Measurements from ENCODE around the gene TAP1. TPM values are rescaled to one million over a fixed set of nuclear protein-coding genes. Genes with fewer than 3 reads are reported as not detected.
A peak's percentile ranks its signal among the peaks of the same experiment; 100 is the strongest.

TAP1 gene
- total RNA-seq, 2 experiments from 2014 or later = 245 to 258 TPM

DNA sequence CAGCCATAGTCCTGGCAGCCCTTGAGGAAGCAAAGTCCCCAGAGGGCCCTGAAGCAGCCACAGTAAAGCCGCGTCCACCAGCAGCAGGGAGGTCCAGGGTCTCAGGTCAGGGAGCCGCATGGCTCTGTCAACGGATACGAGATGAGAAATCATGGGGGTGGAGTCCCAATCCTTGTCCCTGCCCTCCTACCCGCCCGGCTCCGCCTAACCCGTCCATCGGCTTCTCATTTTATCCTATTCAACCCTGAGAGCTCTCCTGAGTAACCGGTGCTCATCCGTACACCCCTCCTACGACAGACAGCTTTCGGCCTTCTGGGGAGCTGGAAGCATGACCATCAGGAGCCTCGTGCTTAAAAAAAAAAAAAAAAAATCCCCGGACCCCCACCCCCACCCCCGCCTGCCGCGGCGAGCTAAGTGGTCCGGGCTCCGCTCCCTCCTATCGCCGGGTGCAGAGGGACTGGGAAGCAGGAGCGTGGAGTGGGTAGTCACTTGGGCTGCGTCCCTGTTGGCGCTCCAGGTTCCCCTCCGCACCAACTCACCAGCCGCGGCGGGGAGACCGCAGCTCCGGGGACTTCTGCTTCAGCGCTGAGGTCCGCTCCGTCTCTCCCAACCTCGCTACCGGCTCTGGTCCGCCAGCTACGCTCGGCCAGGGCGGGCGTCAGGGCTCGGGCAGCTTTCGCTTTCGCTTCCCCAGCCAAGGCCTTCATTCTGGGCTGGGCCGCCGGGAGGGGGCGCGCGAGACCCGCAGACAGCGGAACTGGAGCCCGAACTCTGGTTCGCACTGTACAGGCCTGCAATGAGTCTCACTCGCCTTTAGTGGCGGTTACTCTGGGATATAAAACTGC lies 15.2 kb downstream of the TAP1 start, which contains the start of gene TAP2:
TAP2 (minus strand) TSS at position 626 of the 845 bp plus-strand sequence; CDS start at position 120, 506 bp downstream.
- ChIA-PET POLR2A (interaction anchor here (0.6 to 9.8 kb wide), 17 partner anchors 8 to 440 kb away, joined by 3 to 313 read pairs (median 5); partner anchors contain the start of genes HLA-DMA, PSMB9 and TAP1), CTCF (interaction anchor here (0.6 to 11.9 kb wide), 47 partner anchors 10 to 646 kb away, joined by 3 to 917 read pairs (median 5); partner anchors contain the start of genes BRD2, GPSM3, HLA-DMA and HLA-DMB)
- H3K4me1 Mint-ChIP-seq (ENCODE audit: low read depth) = peaks cover 76% of the 10 kb centered on the region
- DNase-seq = peak; percentile 98
- H3K36me3 Mint-ChIP-seq = peaks cover 76% of the 10 kb centered on the region
- peak within 1 kb of the TSS; percentile 91 for H3K27ac Mint-ChIP-seq
- no peaks in the 10 kb centered on the region for H3K9me3 Mint-ChIP-seq
- no peaks in the 10 kb centered on the region for H3K27me3 Mint-ChIP-seq
- peak within 1 kb of the TSS; percentile 73 for H3K4me3 Mint-ChIP-seq
- intact Hi-C loops (cut with micrococcal nuclease) = loop anchor here (1.0 kb wide), 2 partner anchors 16 to 30 kb away; partner anchors contain the start of gene PSMB9

DNA sequence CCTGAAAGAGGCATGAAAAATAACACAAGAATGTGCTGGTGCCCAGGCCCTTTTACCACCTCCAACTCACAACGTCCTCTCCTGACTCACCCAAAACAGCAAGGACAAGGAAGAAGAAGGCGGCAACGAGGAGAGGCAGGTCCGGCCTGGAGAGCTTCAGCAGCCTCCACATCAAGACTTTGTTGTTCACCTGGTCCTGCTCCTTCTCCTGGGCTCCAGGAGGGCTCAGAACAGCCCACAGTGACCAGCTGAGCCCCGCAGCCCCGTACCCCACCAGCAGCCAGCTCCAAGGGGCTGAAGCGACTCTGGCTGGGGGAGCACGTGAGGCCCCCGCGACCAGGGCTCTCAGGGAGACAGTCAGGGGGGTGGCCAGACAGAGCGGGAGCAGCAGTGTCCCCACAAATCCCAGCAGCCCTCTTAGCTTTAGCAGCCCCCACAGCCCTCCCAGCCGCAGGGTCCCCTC lies 15.8 kb downstream of the TAP1 start:
- H3K9me3 Mint-ChIP-seq = no peaks in the 10 kb centered on the region
- H3K27ac Mint-ChIP-seq = peak overlapping the region; percentile 91
- peaks cover 83% of the 10 kb centered on the region for H3K4me1 Mint-ChIP-seq (ENCODE audit: low read depth)
- H3K4me3 Mint-ChIP-seq = peak overlapping the region; percentile 73
- H3K36me3 Mint-ChIP-seq = peaks cover 75% of the 10 kb centered on the region
- DNase-seq = peak; percentile 40
- intact Hi-C loops (cut with micrococcal nuclease) = loop anchor here (1.0 kb wide), 2 partner anchors 17 to 31 kb away; partner anchors contain the start of gene PSMB9
- no peaks in the 10 kb centered on the region for H3K27me3 Mint-ChIP-seq
- POLR2A ChIA-PET = interaction anchor here (0.9 to 9.8 kb wide), 12 partner anchors 9 to 143 kb away, joined by 3 to 313 read pairs (median 8); partner anchors contain the start of genes HLA-DMA, PSMB9 and TAP1
- CTCF ChIA-PET = interaction anchor here (0.9 to 11.9 kb wide), 25 partner anchors 10 to 434 kb away, joined by 3 to 917 read pairs (median 11); partner anchors contain the start of genes BRD2, HLA-DMA, PSMB9 and RPS18

DNA sequence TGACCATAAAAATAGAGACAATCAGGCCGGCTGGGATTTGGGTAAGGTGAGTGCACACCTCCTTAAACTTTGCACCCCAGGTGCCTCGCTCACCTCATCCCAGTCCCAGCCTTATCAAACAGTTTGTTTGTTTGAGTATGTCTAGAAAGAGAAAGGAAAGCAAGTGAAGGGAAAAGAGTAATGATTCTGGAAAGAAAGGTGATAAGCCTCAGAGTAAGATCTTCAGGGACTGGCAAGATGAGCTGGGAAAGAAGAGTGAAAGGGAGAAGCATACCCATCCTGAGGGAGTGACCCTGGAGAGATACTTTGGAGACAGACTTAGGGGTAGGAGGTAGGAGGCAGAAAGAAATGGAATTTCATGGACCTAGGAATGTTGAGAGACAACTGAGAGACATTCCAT lies 16.6 kb downstream of the TAP1 start:
- intact Hi-C loops (cut with micrococcal nuclease) = no loop called here
- ChIA-PET POLR2A (interaction anchor here (2.6 to 9.8 kb wide), 4 partner anchors 9 to 134 kb away, joined by 9 to 313 read pairs (median 28); partner anchors contain the start of genes PSMB9 and TAP1), CTCF (interaction anchor here (3.9 to 11.9 kb wide), 2 partner anchors 26 to 148 kb away, joined by 51 to 917 read pairs; partner anchors contain the start of genes PSMB9 and TAP1)
- no peak for DNase-seq
- Mint-ChIP-seq H3K27ac (peak overlapping the region; percentile 91), H3K4me1 (ENCODE audit: low read depth) (peaks cover 80% of the 10 kb centered on the region), H3K4me3 (peak overlapping the region; percentile 73), H3K36me3 (peaks cover 73% of the 10 kb centered on the region), H3K27me3 (no peaks in the 10 kb centered on the region), H3K9me3 (no peaks in the 10 kb centered on the region)

- H3K27ac Mint-ChIP-seq = peak overlapping the region; percentile 8
These were observed 18.2 kb downstream of the TAP1 start for GRCh38 chr6:32835167-32835893.

DNA sequence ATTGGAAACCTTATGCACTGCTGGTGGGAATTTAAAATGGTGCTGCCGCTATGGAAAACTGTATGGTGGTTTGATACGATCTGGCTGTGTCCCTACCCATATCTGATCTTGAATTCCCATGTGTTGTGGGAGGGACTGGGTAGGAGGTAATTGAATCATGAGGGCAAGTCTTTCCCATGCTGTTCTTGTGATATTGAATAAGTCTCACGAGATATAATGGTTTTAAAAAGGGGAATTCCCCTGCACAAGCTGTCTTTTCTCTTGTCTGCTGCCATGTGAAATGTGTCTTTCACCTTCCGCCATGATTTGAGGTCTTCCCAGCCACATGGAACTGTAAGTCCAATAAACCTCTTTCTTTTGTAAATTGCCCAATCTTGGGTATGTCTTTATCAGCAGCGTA lies 19.8 kb downstream of the TAP1 start:
- H3K4me3 Mint-ChIP-seq = peak overlapping the region; percentile 21
- H3K9me3 Mint-ChIP-seq = no peaks in the 10 kb centered on the region
- no peak for DNase-seq
- ChIA-PET CTCF (interaction anchor here (4.2 kb wide), 1 partner anchor 35 kb away, joined by 19 read pairs; no protein-coding TSS in a partner anchor), POLR2A (interaction anchor here (0.7 to 1.6 kb wide), 2 partner anchors 11 to 138 kb away, joined by 3 to 4 read pairs; no protein-coding TSS in a partner anchor)
- no peaks in the 10 kb centered on the region for H3K27me3 Mint-ChIP-seq
- H3K27ac Mint-ChIP-seq = peak overlapping the region; percentile 8
- H3K36me3 Mint-ChIP-seq = peaks cover 84% of the 10 kb centered on the region
- intact Hi-C loops (cut with micrococcal nuclease) = no loop called here
- H3K4me1 Mint-ChIP-seq (ENCODE audit: low read depth) = peaks cover 62% of the 10 kb centered on the region

More at GRCh38 chr6:32835167-32835893, 18.2 kb downstream of the TAP1 start:
- DNase-seq = no peak
- POLR2A ChIA-PET = interaction anchor here (0.7 kb wide), 1 partner anchor 18 kb away, joined by 3 read pairs; the partner anchor contains the start of genes PSMB9 and TAP1
- H3K36me3 Mint-ChIP-seq = peaks cover 73% of the 10 kb centered on the region
- H3K9me3 Mint-ChIP-seq = no peaks in the 10 kb centered on the region
- peaks cover 67% of the 10 kb centered on the region for H3K4me1 Mint-ChIP-seq (ENCODE audit: low read depth)
- H3K27me3 Mint-ChIP-seq = no peaks in the 10 kb centered on the region
- CTCF ChIA-PET = interaction anchor here (0.7 to 4.2 kb wide), 3 partner anchors 9 to 33 kb away, joined by 3 to 19 read pairs (median 4); partner anchors contain the start of gene TAP1
- intact Hi-C loops (cut with micrococcal nuclease) = no loop called here
- peak overlapping the region; percentile 73 for H3K4me3 Mint-ChIP-seq

DNA sequence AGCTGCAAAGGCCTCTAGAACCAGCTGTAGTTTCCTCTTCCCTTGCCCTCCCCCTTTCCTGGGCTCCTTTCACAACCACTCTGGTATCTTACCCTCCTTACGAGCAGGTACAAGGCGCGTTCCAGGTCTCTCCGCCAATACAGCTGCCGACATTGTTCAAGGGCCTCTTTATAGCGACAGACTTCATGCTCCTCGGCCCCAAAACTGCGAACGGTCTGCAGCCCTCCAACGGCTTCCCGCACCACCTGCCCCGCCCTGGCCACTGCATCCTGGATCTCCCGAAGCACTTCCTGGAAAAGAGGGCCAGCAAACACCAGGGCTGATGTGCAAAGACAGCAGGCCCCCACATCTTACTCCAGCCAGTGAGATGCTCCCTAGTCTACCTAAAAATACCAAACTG lies 21.0 kb downstream of the TAP1 start:
- no peak overlapping the region for H3K27ac Mint-ChIP-seq
- intact Hi-C loops (cut with micrococcal nuclease) = no loop called here
- peaks cover 70% of the 10 kb centered on the region for H3K4me1 Mint-ChIP-seq (ENCODE audit: low read depth)
- POLR2A ChIA-PET = no interaction called here
- H3K36me3 Mint-ChIP-seq = peaks cover 89% of the 10 kb centered on the region
- CTCF ChIA-PET = interaction anchor here (4.2 kb wide), 1 partner anchor 36 kb away, joined by 19 read pairs; no protein-coding TSS in a partner anchor
- no peak overlapping the region for H3K4me3 Mint-ChIP-seq
- H3K9me3 Mint-ChIP-seq = no peaks in the 10 kb centered on the region
- no peak for DNase-seq
- H3K27me3 Mint-ChIP-seq = no peaks in the 10 kb centered on the region

- DNase-seq = no peak
- Mint-ChIP-seq H3K4me1 (ENCODE audit: low read depth) (peaks cover 68% of the 10 kb centered on the region), H3K27ac (no peak overlapping the region), H3K9me3 (no peaks in the 10 kb centered on the region), H3K27me3 (no peaks in the 10 kb centered on the region), H3K4me3 (no peak overlapping the region), H3K36me3 (peaks cover 78% of the 10 kb centered on the region)
- ChIA-PET CTCF (no interaction called here), POLR2A (no interaction called here)
- intact Hi-C loops (cut with micrococcal nuclease) = no loop called here
These were observed 22.6 kb downstream of the TAP1 start for GRCh38 chr6:32830936-32831335.

- POLR2A ChIA-PET = no interaction called here
- Mint-ChIP-seq H3K27ac (no peak overlapping the region), H3K4me1 (ENCODE audit: low read depth) (peaks cover 59% of the 10 kb centered on the region)
These were observed 23.5 kb downstream of the TAP1 start for GRCh38 chr6:32830017-32830416.

GRCh38 chr6:32829495-32829894 lies 24.0 kb downstream of the TAP1 start:
- H3K4me1 Mint-ChIP-seq (ENCODE audit: low read depth) = peaks cover 53% of the 10 kb centered on the region
- POLR2A ChIA-PET = interaction anchor here (2.6 kb wide), 1 partner anchor 8 kb away, joined by 11 read pairs; the partner anchor contains the start of gene TAP2

More at GRCh38 chr6:32830017-32830416, 23.5 kb downstream of the TAP1 start:
- CTCF ChIA-PET = no interaction called here
- Mint-ChIP-seq H3K4me3 (no peak overlapping the region), H3K27me3 (no peaks in the 10 kb centered on the region), H3K36me3 (peaks cover 69% of the 10 kb centered on the region), H3K9me3 (no peaks in the 10 kb centered on the region)
- intact Hi-C loops (cut with micrococcal nuclease) = no loop called here
- no peak for DNase-seq

DNA sequence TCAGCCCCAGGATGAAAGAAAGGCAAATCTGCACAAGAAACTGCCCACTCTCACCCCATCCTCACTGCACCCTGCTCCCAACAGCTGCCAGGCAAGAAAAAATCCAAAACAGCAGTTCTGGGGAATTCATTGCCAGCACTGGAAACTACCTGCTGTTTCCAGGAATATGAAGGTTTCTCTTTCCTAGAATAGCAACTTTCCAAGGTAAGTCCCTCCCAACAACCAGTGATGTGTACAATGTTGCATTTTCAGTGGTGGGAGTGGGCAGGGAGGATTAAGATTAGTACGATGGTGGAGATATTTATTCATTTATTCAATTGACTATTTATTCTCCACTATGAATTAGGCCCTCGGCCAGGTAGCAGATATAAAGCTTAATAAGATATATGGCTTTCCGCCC lies 26.5 kb downstream of the TAP1 start:
- intact Hi-C loops (cut with micrococcal nuclease) = no loop called here
- H3K27me3 Mint-ChIP-seq = no peaks in the 10 kb centered on the region
- peak overlapping the region; percentile 56 for H3K27ac Mint-ChIP-seq
- no peak overlapping the region for H3K4me3 Mint-ChIP-seq
- H3K9me3 Mint-ChIP-seq = no peaks in the 10 kb centered on the region
- CTCF ChIA-PET = interaction anchor here (1.4 to 4.6 kb wide), 7 partner anchors 11 to 157 kb away, joined by 3 to 41 read pairs (median 6); partner anchors contain the start of genes PSMB9, TAP1 and TAP2
- POLR2A ChIA-PET = interaction anchor here (0.9 to 2.6 kb wide), 5 partner anchors 11 to 30 kb away, joined by 3 to 11 read pairs (median 4); partner anchors contain the start of genes PSMB9, TAP1 and TAP2
- peaks cover 43% of the 10 kb centered on the region for H3K36me3 Mint-ChIP-seq
- DNase-seq = no peak
- peaks cover 32% of the 10 kb centered on the region for H3K4me1 Mint-ChIP-seq (ENCODE audit: low read depth)

More at GRCh38 chr6:32829495-32829894, 24.0 kb downstream of the TAP1 start:
- Mint-ChIP-seq H3K9me3 (no peaks in the 10 kb centered on the region), H3K27me3 (no peaks in the 10 kb centered on the region), H3K36me3 (peaks cover 63% of the 10 kb centered on the region), H3K4me3 (no peak overlapping the region), H3K27ac (no peak overlapping the region)
- intact Hi-C loops (cut with micrococcal nuclease) = no loop called here
- CTCF ChIA-PET = interaction anchor here (1.1 to 4.6 kb wide), 3 partner anchors 9 to 39 kb away, joined by 3 to 41 read pairs (median 24); partner anchors contain the start of genes PSMB9, TAP1 and TAP2
- no peak for DNase-seq

DNA sequence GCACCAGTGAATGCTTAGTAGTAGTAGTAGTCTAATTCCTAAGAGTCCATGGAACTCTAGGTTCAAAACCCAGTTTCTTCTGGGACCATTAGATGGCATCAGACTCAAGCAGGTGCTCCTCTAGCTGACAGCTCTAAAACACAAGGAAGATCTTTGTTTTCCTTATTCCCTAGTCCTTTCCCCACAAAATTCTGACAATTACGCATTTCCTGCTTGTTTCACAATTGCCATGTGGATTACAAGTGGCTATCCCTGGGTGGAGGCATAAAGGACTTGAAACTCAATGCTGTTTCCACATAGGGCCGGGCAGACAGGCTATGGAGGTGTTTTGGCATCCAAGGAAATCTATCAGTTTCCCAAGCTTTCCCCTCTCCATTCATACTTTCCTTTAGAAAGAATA lies 27.5 kb downstream of the TAP1 start:
- H3K36me3 Mint-ChIP-seq = peaks cover 33% of the 10 kb centered on the region
- no peak overlapping the region for H3K27ac Mint-ChIP-seq
- no peaks in the 10 kb centered on the region for H3K27me3 Mint-ChIP-seq
- POLR2A ChIA-PET = interaction anchor here (0.9 kb wide), 1 partner anchor 31 kb away, joined by 3 read pairs; no protein-coding TSS in a partner anchor
- no peak for DNase-seq
- intact Hi-C loops (cut with micrococcal nuclease) = no loop called here
- peaks cover 32% of the 10 kb centered on the region for H3K4me1 Mint-ChIP-seq (ENCODE audit: low read depth)
- CTCF ChIA-PET = interaction anchor here (1.1 to 4.6 kb wide), 7 partner anchors 9 to 127 kb away, joined by 3 to 41 read pairs (median 5); partner anchors contain the start of genes HLA-DMA, PSMB9, TAP1 and TAP2
- H3K4me3 Mint-ChIP-seq = no peak overlapping the region
- no peaks in the 10 kb centered on the region for H3K9me3 Mint-ChIP-seq

Measured in activated CD4-positive, alpha-beta memory T cell treated with anti-CD3 and anti-CD28 coated beads for 36 hours (primary cell).